ENCODE measurements around the gene ACAP2.

Gene ACAP2

GRCh38 chr3:195284842-195285241 is 158.0 kb downstream of the ACAP2 start:
- H3K27me3 ChIP-seq (ENCODE audit: insufficient read depth, low read depth) = no peaks in the 10 kb centered on the region
- H3K4me2 ChIP-seq = peak overlapping the region; percentile 54
- no peak overlapping the region for H3K9ac ChIP-seq
- H3K4me1 ChIP-seq (ENCODE audit: low read depth, poor library complexity, severe bottlenecking) = peaks cover 41% of the 10 kb centered on the region
- no peaks in the 10 kb centered on the region for H4K20me1 ChIP-seq (ENCODE audit: insufficient read depth)
- TF ChIP-seq CTCF (conservative IDR thresholded peaks at IDR 0.05; ENCODE audit: low read depth, low read length) = no peak
- H3K36me3 ChIP-seq (ENCODE audit: insufficient read depth) = no peaks in the 10 kb centered on the region
- H3K4me3 ChIP-seq (IDR thresholded peaks at IDR 0.05; ENCODE audit: insufficient read depth, low read depth, low read length) = no peak overlapping the region
- H2AFZ ChIP-seq (ENCODE audit: low read depth) = no peak overlapping the region
- peak overlapping the region; percentile 16; the same call in 1 of the 2 replicates for H3K27ac ChIP-seq
- H3K79me2 ChIP-seq (ENCODE audit: insufficient read depth, low read depth) = no peaks in the 10 kb centered on the region

DNA sequence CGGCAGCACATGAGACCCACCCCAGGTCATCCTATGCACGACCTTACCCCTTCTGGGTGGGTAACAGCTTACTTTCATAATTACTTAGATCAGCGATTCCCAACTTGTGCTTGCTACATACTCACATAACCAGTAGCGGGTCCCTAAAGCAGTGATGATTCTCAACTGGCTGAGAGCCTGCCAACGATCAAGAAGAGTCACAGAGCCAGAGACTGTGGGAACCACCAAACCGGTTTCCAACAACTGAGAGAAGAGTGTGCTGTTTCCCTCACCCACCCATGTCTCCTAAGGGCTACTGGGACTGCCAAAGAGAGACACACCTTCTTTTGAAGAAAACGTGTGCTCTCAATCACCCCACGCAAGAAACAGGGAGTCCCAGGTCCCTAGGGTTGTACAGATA is 159.9 kb downstream of the ACAP2 start:
- no peak overlapping the region for H3K27ac ChIP-seq
- H4K20me1 ChIP-seq (ENCODE audit: insufficient read depth) = no peaks in the 10 kb centered on the region
- H3K9ac ChIP-seq = no peak overlapping the region
- H3K27me3 ChIP-seq (ENCODE audit: insufficient read depth, low read depth) = no peaks in the 10 kb centered on the region
- TF ChIP-seq CTCF (conservative IDR thresholded peaks at IDR 0.05; ENCODE audit: low read depth, low read length) = no peak
- no peak overlapping the region for H3K4me3 ChIP-seq (IDR thresholded peaks at IDR 0.05; ENCODE audit: insufficient read depth, low read depth, low read length)
- no peaks in the 10 kb centered on the region for H3K79me2 ChIP-seq (ENCODE audit: insufficient read depth, low read depth)
- H2AFZ ChIP-seq (ENCODE audit: low read depth) = no peak overlapping the region
- H3K4me2 ChIP-seq = no peak overlapping the region
- H3K36me3 ChIP-seq (ENCODE audit: insufficient read depth) = no peaks in the 10 kb centered on the region
- peaks cover 41% of the 10 kb centered on the region for H3K4me1 ChIP-seq (ENCODE audit: low read depth, poor library complexity, severe bottlenecking)

DNA sequence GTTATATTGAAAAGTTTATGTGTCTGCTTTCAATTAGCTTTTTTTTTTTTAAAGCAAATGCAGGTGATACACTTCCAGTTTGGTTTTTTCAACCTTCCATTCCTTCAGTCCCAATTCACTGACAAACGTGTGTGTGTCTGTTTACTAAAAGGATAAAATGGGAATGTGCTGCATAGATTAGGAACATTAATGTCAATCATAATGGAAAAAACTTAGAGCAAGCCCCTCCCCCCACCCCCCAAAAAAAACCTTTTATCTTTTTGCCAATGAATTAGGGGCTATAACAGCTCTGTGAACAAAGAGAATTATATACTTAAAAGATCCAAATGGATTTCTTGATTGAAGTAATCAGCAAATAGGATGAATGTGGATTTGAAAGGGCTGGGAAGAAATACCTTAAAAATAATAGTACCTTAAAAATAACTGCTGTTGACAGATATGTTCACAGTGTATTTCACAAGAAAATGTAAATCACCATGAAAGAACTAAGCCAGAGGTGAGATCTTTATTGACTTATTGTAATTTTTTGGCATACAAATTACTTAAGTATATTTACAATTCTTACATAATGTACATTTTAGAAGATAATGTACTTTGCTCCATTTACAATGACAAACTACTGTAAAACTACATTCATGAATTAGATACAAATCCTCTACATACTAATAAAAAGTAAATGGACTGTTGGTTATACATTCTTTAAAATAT is 168.4 kb downstream of the ACAP2 start:
- no peak overlapping the region for H3K4me3 ChIP-seq (IDR thresholded peaks at IDR 0.05; ENCODE audit: insufficient read depth, low read depth, low read length)
- H3K4me1 ChIP-seq (ENCODE audit: low read depth, poor library complexity, severe bottlenecking) = peaks cover 10% of the 10 kb centered on the region
- no peak overlapping the region for H3K4me2 ChIP-seq
- TF ChIP-seq CTCF (conservative IDR thresholded peaks at IDR 0.05; ENCODE audit: low read depth, low read length) = no peak
- H3K79me2 ChIP-seq (ENCODE audit: insufficient read depth, low read depth) = no peaks in the 10 kb centered on the region; the same call in 1 of the 2 replicates
- H4K20me1 ChIP-seq (ENCODE audit: insufficient read depth) = no peaks in the 10 kb centered on the region
- H3K36me3 ChIP-seq (ENCODE audit: insufficient read depth) = no peaks in the 10 kb centered on the region
- no peak overlapping the region for H2AFZ ChIP-seq (ENCODE audit: low read depth)
- no peaks in the 10 kb centered on the region for H3K27me3 ChIP-seq (ENCODE audit: insufficient read depth, low read depth)
- H3K27ac ChIP-seq = no peak overlapping the region
- no peak overlapping the region for H3K9ac ChIP-seq

DNA sequence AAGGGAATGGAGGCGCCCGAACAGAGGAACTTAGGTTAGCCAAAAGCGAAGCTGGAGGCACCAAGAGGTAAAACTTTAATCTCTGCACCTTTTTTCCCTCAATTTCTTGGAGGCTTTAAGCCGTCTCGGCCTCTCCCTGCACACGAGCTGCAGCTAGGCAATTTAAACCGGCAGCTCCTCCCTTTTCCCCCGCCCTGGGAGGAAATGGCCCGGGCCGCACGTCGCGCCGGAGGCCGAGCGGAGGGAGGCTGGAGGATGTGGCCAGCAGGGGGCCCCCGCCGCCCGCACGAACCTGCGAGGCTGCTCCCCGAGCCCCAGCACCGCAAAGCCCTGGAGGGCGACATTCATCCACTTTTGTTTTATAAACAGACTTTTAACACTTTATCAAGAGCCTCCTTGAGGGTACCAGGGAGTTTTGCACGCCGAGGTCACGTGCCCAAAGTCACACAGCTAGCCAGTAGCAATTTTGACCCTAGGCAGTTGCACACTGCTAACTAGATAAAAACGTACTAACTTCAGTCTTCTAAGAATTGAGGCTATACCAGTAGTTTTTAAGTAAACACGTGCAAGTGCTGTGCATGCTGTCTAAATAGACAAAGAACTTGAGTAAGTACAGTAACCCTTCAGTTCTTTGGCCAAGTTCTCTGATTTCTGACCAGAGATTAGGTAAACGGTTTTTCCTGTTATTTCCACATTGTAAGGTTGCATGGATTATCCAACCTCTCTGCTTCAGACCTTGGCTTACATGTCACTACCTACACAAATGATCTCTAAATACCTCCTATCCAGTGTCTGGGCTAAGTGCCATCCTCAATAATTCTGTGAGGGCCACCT is 171.2 kb downstream of the ACAP2 start:
- Histone ChIP-seq H4K20me1 (ENCODE audit: insufficient read depth) (no peaks in the 10 kb centered on the region), H2AFZ (ENCODE audit: low read depth) (peak overlapping the region; percentile 85), H3K4me1 (ENCODE audit: low read depth, poor library complexity, severe bottlenecking) (peaks cover 14% of the 10 kb centered on the region), H3K4me3 (IDR thresholded peaks at IDR 0.05; ENCODE audit: insufficient read depth, low read depth, low read length) (peak overlapping the region; percentile 83), H3K27ac (peak overlapping the region; percentile 62; the same call in 1 of the 2 replicates), H3K4me2 (peak overlapping the region; percentile 56), H3K36me3 (ENCODE audit: insufficient read depth) (no peaks in the 10 kb centered on the region), H3K27me3 (ENCODE audit: insufficient read depth, low read depth) (no peaks in the 10 kb centered on the region), H3K79me2 (ENCODE audit: insufficient read depth, low read depth) (no peaks in the 10 kb centered on the region; the same call in 1 of the 2 replicates), H3K9ac (peak overlapping the region; percentile 63; the same call in 1 of the 2 replicates)
- TF ChIP-seq CTCF (conservative IDR thresholded peaks at IDR 0.05; ENCODE audit: low read depth, low read length) = peak; percentile 97

Measured in KMS-11 (cell line).